Measurements from ENCODE around the gene RAB3B.

The RAB3B gene

DNA sequence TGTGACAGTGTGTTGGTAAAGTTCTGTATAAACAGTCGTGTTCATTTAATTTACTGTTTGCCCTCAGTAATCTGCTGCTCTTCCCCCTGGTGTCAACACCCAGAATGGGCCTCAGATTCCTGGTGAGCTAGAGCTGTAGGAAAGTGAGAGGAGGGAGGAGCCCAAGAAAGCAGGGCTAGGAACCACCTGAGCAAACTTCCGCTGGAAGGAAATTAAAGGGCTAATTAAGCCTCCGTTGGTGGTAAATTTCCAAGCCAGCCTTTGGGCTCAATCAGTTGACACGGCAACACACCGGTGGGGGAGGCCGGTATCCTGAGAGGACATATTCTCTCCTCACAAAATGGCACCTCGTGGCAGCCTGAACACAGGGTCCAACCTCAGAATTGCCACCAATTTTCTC is 32.9 kb downstream of the RAB3B start:
- no peak for DNase-seq (ENCODE audit: low read depth in 1 of 2, low spot score in 1 of 2)

DNA sequence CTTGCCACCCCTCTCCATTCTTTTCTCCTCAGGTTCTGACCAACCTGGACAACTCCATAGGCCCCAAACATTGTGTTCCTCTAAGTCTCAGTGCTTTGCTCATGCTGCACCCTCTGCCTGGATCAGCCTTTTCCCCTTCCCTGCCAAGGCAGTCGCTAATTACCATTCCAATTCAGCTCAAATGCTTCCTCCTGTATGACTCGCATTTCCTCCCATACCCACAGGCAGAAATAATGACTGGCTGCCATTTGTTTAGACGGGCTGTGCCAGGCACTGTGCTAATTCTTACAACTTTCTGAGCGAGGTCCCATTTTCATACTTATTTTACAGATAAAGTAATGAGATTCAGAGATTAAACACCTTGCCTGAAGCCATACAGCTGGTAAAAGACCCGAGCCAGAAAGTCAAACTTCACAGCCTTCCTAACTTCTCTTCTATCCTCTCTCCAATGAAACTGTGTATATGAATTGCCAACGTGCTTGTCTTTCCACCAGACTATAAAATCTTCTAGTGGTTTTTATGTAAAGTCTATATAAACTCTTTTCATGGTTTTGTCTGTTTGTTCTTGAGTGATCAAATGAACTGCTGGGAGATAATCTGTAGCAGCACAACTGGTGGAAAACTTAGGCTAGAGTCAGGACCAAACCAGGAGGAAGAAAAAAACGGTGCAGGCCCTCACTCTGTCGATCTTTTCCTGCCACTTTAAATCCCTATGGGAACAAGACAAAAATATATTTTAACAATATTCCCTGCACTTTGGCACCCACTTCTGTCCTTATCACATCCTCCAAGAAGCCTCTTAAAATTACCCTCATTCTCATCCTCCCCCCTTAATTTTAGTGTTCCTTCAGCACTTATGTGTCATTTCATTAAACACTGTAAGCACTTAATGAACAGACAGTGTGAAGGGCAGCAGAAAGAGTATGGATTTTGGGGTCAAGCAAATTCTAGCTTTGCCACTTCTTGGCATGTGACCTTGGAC is 33.7 kb downstream of the RAB3B start:
- DNase-seq (ENCODE audit: low read depth in 1 of 2, low spot score in 1 of 2): no peak

DNA sequence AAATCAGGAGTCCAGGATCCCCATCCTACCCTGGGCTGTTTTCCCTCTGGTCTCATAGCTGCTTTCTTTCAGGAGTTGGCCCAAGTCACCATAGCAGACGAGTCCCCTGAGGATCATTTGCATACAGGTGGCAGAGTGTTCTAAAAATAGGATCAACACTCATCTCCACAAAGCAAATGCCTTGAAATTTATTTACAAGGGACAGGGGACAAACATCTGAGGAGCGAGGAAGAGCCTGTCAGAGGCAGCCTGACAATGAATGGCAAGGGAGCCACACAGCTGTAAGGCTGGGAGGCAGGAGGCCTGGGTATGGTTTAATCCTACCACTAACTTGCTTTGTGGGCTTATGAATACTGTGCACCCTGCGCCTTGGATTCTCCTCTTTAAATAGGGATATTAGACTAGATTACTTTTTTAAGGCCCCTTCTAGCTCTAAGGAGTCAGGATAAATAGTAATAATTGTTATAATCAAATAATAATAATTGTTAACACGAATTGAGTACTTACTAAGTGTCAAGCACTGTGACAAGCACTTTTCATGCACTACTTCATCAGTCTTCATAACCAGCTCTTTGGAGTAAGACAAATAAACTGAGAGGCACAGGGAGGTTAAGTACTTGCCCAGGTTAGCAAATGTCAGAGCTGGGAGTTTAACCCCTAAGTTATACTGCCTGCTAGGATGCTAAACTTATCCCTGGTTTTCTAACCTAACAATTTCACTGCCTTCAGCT is 34.5 kb downstream of the RAB3B start:
- no peak for DNase-seq (ENCODE audit: low read depth in 1 of 2, low spot score in 1 of 2)

DNA sequence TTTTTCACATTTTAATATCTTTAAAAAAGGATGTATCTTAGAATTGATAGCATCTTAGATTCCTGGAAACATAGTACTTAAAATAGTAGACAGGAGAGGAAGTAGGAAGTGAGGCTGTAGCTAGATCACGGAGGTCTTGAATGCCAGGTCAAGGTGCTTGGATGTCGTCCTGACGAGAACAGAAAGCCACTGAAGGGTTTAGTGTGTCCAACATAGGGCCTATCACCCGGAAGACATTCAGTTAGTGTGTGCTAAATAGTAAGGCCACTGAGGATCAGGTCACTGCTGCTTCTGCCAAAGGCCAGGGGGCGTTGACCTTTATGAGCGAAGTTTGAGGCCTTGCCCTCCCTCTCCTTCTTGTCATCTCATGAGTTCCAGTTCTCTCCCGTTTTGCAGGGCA is 35.7 kb downstream of the RAB3B start:
- DNase-seq (ENCODE audit: low read depth in 1 of 2, low spot score in 1 of 2): no peak

- no peak for DNase-seq (ENCODE audit: low read depth in 1 of 2, low spot score in 1 of 2)
These were observed 37.4 kb downstream of the RAB3B start for GRCh38 chr1:51953079-51953478.

DNA sequence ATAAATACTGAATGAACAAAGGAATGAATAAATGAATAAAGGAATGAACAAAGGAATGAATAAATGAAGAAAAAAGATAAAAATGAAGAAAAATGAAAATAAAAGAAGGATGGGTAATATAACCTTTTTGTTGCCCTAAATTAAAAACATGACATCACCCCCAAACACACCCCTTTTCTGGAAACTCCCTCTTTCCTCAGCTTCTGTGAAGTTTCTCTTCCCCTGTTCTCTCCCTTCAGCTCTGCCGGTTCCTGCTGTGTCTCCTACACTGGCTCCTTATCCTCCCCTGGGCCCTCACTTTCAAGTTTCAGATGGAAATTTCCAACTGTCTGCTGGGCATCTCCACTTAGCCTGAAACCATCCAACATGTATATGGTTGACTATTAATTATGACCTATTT is 37.9 kb downstream of the RAB3B start:
- DNase-seq (ENCODE audit: low read depth in 1 of 2, low spot score in 1 of 2): no peak

- DNase-seq (ENCODE audit: low read depth in 1 of 2, low spot score in 1 of 2): no peak
These were observed 39.8 kb downstream of the RAB3B start for GRCh38 chr1:51950701-51951100.

- no peak for DNase-seq (ENCODE audit: low read depth in 1 of 2, low spot score in 1 of 2)
These were observed 41.3 kb downstream of the RAB3B start for GRCh38 chr1:51949014-51949702.

DNA sequence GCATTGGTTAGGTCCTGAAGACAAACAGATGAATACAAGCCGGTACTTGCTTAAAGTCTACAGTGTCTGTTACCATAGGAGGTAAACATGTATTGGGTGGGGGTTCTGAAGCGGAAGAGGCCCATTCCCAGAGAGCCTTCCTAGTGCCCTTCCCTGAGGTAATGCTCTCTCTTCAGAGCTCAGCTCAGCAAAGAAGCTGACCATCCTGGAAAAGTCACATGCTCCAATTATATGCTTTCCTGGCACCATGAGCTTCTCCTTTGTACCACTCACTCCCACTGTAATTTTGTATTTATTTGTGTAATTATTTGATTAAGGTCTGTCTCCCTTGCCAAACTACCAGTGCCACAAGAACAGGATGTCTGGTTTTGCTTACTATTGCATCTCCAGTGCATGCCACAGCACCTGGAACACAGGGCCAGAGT is 42.0 kb downstream of the RAB3B start:
- no peak for DNase-seq (ENCODE audit: low read depth in 1 of 2, low spot score in 1 of 2)

GRCh38 chr1:51946300-51946699 is 44.2 kb downstream of the RAB3B start:
- DNase-seq (ENCODE audit: low read depth in 1 of 2, low spot score in 1 of 2): no peak

DNA sequence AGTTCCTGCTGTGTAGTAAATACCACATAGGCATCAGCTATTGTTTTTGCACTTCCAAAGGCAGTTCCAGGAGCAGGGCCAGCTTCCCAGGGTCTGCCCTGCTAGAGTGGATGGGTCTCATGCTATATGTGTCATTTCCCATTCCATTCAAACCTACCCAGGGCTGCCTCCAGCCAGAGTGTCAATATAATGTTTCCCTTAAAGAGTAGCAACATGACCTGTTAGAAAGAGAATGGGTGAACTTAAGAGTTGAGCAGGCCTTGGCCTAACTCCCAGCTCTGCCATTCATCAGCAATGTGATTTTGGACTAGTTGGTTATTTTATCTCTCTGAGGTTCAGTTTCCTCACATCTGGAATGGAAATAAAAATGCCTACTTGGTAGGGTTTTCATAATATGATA is 44.9 kb downstream of the RAB3B start:
- DNase-seq (ENCODE audit: low read depth in 1 of 2, low spot score in 1 of 2): no peak

DNA sequence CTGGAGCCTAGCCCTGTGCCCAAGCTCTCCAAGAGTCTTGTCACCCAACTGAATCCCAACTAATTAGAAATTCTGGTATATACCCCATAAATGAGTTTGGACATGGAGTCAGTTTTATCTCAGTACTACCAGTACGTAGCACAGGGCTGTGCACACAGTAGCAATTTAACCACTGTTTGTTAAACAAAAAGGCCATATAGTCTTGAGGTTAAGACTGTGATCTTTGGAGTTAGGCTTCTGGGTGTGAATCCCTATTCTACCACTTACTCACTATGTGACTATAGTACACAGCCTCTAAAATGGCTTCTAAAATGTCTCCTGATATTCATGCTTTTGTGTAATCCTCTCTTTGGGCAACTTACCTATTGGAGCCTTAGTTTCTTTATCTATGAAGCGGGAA is 48.2 kb downstream of the RAB3B start:
- DNase-seq (ENCODE audit: low read depth in 1 of 2, low spot score in 1 of 2): no peak

- DNase-seq (ENCODE audit: low read depth in 1 of 2, low spot score in 1 of 2): no peak
These were observed 49.0 kb downstream of the RAB3B start for GRCh38 chr1:51941528-51941927.

- DNase-seq (ENCODE audit: low read depth in 1 of 2, low spot score in 1 of 2): no peak
These were observed 53.4 kb downstream of the RAB3B start for GRCh38 chr1:51937112-51937511.

GRCh38 chr1:51936531-51936930 is 54.0 kb downstream of the RAB3B start:
- DNase-seq (ENCODE audit: low read depth in 1 of 2, low spot score in 1 of 2): no peak

- no peak for DNase-seq (ENCODE audit: low read depth in 1 of 2, low spot score in 1 of 2)
These were observed 57.2 kb downstream of the RAB3B start for GRCh38 chr1:51933344-51933743.

DNA sequence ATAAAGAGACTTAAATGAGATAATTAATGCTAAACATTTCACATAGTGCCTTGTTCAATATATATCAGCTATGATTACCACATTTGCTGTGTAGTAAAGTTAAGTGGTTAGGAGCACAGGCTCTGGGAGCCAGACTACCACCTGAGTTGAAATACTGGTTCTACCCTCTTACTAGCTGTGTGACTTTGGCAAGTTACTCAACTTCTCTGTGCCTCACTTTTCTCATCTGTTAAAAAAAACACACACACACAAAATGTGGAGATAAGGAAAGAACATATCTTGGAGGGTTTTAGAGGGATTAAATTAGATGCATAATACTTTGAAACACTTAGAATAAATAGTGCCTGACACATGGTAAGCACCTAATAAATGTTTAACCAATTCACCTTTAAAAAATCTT is 60.2 kb downstream of the RAB3B start:
- DNase-seq (ENCODE audit: low read depth in 1 of 2, low spot score in 1 of 2): no peak

DNA sequence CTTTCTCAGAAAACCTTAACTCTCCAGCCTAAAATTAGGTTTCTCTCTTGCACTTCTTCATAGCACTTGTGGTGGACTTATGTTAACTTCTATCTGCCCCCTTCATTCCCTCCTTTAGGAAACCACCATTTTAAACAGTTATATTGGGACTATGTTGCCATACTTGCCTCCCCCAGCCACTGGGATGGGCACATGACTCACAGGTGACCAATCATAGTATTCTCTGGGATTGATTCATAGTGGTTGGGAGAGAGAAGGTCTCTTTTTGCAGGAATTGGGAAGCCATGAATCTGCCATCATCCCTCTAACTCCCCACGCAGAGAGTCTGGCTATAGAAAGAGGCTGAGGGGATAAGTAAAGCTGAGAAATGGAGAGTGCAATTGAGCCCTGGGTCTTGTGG is 61.6 kb downstream of the RAB3B start:
- DNase-seq (ENCODE audit: low read depth in 1 of 2, low spot score in 1 of 2): no peak

GRCh38 chr1:51927029-51927428 is 63.5 kb downstream of the RAB3B start:
- DNase-seq (ENCODE audit: low read depth in 1 of 2, low spot score in 1 of 2): no peak

GRCh38 chr1:51926171-51926812 is 64.2 kb downstream of the RAB3B start:
- DNase-seq (ENCODE audit: low read depth in 1 of 2, low spot score in 1 of 2): no peak

DNA sequence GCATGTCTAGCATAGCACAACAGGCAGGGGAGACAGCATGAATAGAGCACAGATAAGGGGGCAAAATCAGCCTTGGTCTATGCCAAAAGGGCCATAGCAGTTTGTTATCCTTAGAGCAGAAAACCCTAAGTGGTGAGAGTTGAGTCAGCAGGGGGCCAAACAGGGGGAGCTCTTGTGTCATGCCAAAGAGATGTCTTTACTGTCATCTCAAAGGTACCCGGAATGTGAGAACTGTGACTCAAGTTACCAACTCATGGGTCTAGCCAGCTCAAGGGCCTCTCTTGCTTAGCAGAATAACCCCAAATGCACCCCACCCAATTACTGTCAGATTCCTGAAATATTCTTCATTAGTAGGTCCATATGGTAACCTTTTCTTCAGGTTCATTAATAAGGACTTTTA is 66.0 kb downstream of the RAB3B start:
- DNase-seq (ENCODE audit: low read depth in 1 of 2, low spot score in 1 of 2): no peak

Data from stimulated activated CD4-positive, alpha-beta T cell treated with anti-CD3 and anti-CD28 coated beads, Interleukin-15, amount 100 ng/mL, for 1 hour (primary cell).